HG03460 (cell line): ENCODE results near the gene VPS45.
"Not testable (repeated sequence)": the region's sequence is repeated elsewhere in the genome, so short reads cannot be mapped to it uniquely, and the experiment has no call there.

Experiments used
- ATAC-seq: cut with Tn5 transposase; IDR thresholded peaks from one replicate; pipeline ENCODE4 v1.9.1; 2021; ENCODE audit not compliant: unreplicated experiment

The VPS45 gene

DNA sequence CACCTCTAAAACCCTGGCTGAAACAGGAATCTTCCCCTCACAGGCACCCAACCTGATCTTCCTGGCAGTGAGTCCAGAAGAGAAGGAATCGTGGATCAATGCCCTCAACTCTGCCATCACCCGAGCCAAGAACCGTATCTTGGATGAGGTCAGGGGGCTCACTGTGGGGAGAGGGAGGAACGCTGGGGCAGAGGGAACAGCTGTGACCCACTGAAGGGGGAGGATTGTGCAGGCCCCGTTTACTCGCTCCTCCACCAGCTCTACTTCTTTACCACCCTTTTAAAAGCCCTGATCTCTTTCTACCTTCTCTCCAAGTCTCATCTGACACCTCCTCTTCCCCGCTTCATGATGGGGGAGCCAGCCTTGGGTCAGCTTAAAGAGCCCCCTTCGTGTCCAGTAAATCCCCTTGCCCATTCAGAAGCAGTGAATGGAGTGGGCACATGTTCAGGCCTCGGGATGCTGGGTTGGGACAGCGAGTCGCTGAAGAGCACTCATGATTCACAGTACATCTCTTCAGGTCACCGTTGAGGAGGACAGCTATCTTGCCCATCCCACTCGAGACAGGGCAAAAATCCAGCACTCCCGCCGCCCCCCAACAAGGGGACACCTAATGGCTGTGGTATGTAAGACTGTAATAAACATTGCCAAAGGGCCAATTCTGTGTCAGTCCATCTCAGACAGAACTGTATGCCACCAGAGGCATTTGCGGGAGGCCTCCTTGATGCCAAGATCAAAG is 89.5 kb downstream of the VPS45 start:
- no peak for ATAC-seq

GRCh38 chr1:150159550-150159949 is 92.0 kb downstream of the VPS45 start:
- ATAC-seq: no peak

GRCh38 chr1:150160964-150161621 is 93.5 kb downstream of the VPS45 start:
- no peak for ATAC-seq

DNA sequence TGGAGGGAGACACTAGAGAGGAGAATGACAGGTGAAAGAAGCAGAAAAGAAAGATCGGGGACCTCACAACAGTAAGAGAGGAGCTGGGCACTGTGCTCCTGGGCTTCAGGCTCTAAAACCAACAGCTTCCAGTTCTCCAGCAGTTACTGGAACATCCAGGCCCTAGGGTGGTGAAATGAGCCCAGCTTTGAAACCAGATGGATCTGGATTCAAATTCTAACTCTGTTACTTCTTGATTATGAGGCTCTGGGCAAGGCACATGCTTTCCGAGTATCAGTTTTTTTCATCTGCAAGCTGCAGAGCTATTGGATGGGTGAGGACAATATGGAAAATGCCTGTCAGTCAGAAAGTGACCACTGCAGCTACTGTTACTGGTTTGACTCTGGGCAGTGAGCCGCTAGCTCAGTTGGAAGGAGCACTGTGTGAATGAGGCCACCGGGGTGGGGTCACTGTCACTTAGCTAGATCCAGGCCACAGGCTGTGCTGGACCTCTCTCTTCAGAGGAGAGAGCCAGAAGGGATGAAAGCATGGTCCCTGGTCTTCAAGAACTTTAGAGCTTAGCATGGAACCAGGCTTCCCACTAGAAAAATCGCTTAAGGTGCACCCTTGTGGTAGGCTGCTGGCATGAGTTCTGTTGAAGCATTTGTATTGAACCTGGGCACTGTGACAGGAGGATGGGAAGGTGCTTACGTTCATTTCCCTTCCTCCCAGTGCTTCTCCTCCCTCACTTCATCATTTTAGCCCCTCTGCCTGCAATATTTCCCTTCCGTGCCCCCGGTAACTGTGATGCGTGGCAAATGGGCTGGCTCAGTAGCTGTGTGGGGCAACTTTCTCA is 94.4 kb downstream of the VPS45 start:
- ATAC-seq: no peak

- ATAC-seq: no peak
Observed at GRCh38 chr1:150162582-150162861, 94.9 kb downstream of the VPS45 start.

DNA sequence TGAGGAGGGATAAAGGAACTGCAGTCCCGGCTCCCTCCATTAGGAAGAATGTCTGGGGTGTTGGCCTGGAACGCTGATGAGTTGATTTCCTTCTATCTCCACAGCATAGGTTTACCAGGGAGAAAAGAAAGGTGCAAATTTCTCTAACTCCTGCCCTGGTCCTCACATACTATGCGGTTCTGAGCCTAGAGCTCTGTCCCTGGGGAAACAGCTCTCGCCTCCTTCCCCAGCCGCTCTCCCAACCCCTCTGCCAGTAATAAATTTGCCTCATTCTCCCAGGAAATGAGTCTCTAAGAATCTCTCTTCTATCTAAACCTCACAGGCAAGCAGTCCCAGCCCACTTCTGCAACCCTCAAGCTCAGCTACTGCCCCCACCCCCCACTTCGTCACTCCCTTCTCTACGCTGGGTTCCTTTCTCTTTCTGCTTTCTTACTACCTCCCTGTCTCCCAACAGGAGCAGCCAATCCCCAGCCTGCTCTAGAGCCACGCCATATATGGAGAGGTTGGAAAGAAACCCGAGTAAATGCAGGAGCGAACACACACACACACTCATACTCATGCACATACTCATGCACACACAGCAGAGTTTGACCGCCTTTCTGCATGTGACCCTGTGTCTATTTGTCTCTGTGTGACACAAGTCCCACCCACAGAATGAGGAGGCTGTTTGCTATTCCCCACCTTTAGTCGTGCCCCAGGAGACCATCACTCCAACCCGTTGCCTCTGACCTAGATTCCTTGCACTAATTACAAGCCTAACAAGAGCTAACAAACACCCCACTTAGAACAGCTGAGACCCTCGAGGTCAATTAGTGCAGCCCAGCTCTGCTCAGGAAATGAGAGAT is 95.5 kb downstream of the VPS45 start:
- ATAC-seq: no peak

DNA sequence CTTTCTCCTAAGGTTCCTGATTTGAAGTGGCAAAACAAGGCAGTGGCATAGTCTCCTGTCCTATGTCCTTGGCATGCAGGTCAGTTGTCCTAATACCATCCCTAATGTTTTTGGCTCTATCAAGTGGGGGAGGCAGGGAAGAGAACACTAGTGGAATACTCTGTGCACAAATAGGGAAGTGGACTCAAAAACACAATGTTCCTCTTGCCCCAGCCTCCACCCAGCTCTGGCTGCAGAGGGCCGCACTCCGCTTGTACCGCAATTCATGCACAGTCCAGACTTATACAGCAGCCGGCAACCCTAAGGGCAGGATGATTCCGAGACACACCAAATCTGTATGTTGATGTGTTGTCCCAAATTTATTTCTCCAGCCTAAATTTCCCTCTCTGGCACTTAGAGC is 96.6 kb downstream of the VPS45 start:
- no peak for ATAC-seq

GRCh38 chr1:150164779-150165178 is 97.2 kb downstream of the VPS45 start:
- no peak for ATAC-seq

DNA sequence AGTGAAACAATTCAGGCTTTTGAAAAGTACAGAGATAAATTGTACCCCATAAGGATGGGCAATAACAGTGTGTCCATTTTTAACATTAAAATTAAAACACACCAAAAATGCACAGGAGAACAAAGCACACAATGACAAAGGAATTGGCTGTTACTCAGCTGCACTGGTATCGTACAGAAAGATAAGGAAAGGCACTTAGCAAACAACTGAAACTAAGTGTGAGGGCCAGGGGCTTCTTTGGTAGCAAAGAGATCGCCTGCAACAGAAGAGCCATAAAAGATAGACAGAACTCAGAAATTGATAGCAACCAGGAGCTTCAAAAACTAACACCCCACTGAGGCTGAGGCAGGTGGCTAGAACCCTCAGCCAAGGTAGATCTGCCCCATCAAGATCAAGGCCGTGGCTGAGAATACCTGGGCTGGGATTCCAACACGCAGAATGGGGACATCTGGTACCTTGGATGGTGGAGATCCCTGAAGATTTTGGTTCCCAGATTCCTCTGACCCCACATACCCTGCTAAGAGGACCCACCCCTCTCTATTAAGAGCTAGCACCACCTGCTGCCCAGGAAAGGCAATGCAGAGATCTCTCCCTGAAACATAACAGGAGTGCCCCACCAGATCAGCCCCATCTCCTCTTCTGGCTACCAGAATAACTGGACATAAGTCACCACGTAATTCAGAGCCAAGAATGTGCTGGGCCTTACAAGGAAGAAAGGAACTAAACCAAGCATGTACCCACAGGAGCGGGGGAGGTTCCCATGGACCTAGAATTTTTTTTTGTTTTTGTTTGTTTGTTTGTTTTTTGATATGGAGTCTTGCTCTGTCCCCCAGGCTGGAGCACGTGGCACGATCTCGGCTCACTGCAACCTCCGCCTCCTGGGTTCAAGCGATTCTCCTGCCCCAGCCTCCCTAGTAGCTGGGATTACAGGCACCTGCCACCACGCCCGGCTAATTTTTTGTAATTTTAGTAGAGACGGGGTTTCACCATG is 98.3 kb downstream of the VPS45 start:
- no peak for ATAC-seq

GRCh38 chr1:150168960-150169601 is 101.5 kb downstream of the VPS45 start:
- no peak for ATAC-seq

DNA sequence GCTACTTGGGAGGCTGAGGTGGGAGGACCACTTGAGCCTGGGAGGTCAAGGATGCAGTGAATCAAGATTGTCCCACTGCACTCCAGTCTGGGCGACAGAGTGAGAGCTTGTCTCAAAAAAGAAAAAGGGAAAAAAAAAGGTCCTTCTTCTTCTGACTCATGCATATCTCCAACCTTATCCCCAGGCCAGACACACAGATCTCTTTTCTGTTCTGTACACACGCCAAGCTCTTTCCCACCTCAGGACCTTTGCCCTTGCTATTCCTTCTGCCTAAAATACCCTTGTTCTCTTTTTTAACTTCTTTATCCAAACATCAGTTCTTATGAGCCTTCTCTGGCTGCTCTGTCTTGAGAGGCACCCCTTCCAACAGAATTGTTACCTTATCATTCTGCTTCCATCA is 104.2 kb downstream of the VPS45 start:
- ATAC-seq: no peak

GRCh38 chr1:150173141-150173585 is 105.6 kb downstream of the VPS45 start:
- ATAC-seq: no peak

DNA sequence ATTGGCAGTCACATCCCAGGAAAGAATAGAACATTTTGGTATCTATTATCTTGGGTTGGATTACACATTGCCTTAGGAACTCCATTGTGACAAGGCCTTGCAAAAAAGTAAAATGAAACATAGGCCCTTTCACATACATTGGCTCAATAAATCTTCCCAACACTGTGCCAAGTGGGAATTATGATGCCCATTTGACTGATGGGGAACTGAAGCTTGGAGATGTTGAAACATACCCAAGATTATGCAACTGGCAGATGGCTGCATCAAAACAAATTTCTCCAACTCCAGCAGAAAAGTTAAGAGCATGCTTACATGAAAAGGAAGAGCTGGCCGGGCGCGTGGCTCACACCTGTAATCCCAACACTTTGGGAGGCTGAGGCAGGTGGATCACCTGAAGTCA is 109.0 kb downstream of the VPS45 start:
- no peak for ATAC-seq

DNA sequence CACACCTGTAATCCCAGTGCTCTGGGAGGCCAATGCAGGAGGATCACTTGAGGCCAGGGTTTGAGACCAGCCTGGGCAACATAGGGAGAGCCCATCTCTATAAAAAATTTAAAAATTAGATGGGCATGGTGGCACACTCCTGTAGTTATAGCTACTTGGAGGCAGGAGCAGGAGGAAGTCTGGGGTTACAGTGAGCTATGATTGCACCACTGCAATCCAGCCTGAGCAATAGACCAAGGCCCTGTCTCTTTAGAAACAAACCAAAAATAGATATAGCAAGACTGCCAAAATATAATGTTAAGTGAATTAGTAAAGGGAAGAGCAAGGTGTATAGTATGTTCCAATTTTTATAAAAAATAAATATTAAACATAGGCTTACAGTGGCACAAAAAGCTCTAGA is 111.0 kb downstream of the VPS45 start:
- ATAC-seq: no peak

GRCh38 chr1:150179867-150180266 is 112.3 kb downstream of the VPS45 start:
- ATAC-seq: no peak

DNA sequence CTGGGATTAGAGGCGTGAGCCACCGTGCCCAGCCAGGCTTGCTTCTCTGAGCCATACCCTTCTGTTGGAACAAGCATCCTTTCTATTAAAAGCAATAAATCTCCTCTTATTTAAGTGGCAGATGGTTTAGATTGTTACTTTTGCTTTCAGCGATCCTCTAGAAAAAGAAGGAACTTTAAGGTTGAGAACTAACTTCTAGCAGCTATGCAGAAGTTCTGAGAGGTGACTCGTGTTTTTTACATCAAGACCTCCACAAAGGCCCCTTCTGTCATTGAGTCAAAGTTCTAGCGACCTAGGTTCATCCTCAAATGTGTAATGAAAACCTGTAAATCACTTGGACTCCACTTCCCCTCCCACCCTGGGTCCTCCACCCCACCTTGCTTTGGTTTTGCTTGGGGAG is 112.9 kb downstream of the VPS45 start:
- no peak for ATAC-seq

- ATAC-seq: no peak
Observed at GRCh38 chr1:150182247-150182646, 114.7 kb downstream of the VPS45 start.

GRCh38 chr1:150183061-150183460 is 115.5 kb downstream of the VPS45 start:
- no peak for ATAC-seq

GRCh38 chr1:150185481-150185880 is 117.9 kb downstream of the VPS45 start:
- no peak for ATAC-seq

GRCh38 chr1:150186438-150186788 is 118.8 kb downstream of the VPS45 start:
- not testable (repeated sequence) for ATAC-seq
